Caco-2 (cell line): ENCODE results near the gene KIF6. TPM values are rescaled to one million over a fixed set of nuclear protein-coding genes. Genes with fewer than 3 reads are reported as not detected.

Experiments
- BruUV-seq: library from RNA; stranded (reverse); fragments of 400-500 nt; replicated peaks from 2 replicates; lab custom pipeline; 2021; lab: Mats Ljungman, UMichigan
- CTCF ChIA-PET: fragments of 300-600 bp; sonication (Branson Sonifier 250); formaldehyde crosslinking; loops from one replicate; lab custom pipeline; 2022; ENCODE audit warnings: antibody characterized with exemption; lab: Charles Lee
- POLR2A ChIA-PET: fragments of 300-600 bp; sonication (Branson Sonifier 250); formaldehyde crosslinking; loops from one replicate; lab custom pipeline; 2022; ENCODE audit warnings: antibody characterized with exemption; lab: Charles Lee
- DNase-seq, 2 experiments: peaks; one replicate each; pipeline versions ENCODE4 v3.0.0 to v3.0.0-alpha.2; 2020 to 2022
- H3K27me3 ChIP-seq: replicated peaks from 2 replicates; pipeline ENCODE4 v1.6.0; 2011; ENCODE audit warnings: low read length; ENCODE audit not compliant: control insufficient read depth, insufficient read depth
- H3K36me3 ChIP-seq: 2 replicates; pipeline ENCODE4 v1.5.1; 2011; ENCODE audit warnings: low read length; ENCODE audit not compliant: control insufficient read depth, insufficient read depth
- H3K4me1 ChIP-seq: fragments of 250-450 bp; sonication (Bioruptor Pico); 2 replicates; pipeline ENCODE4 v1.5.1; 2020; ENCODE audit warnings: mild to moderate bottlenecking
- H3K4me3 ChIP-seq: 2 replicates; pipeline ENCODE4 v1.5.1; 2011; ENCODE audit warnings: low read depth, mild to moderate bottlenecking, control low read depth, low read length
- H3K9me3 ChIP-seq: fragments of 250-450 bp; sonication (Bioruptor Pico); 2 replicates; pipeline ENCODE4 v1.5.1; 2020; ENCODE audit warnings: mild to moderate bottlenecking, moderate library complexity
- H3K27ac Mint-ChIP-seq: one replicate; pipeline ENCODE4 v1.8.0; 2022; ENCODE audit warnings: mixed read lengths; ENCODE audit not compliant: unreplicated experiment
- H3K27me3 Mint-ChIP-seq: one replicate; pipeline ENCODE4 v1.8.0; 2022; ENCODE audit warnings: mixed read lengths; ENCODE audit not compliant: insufficient read depth, unreplicated experiment
- H3K36me3 Mint-ChIP-seq: one replicate; pipeline ENCODE4 v1.8.0; 2022; ENCODE audit warnings: mild to moderate bottlenecking, mixed read lengths; ENCODE audit not compliant: insufficient read depth, unreplicated experiment
- H3K4me1 Mint-ChIP-seq: one replicate; pipeline ENCODE4 v1.8.0; 2022; ENCODE audit warnings: low read depth, mixed read lengths; ENCODE audit not compliant: unreplicated experiment
- H3K4me3 Mint-ChIP-seq: one replicate; pipeline ENCODE4 v1.8.0; 2022; ENCODE audit warnings: mild to moderate bottlenecking, moderate library complexity, mixed read lengths; ENCODE audit not compliant: unreplicated experiment
- H3K9me3 Mint-ChIP-seq: one replicate; pipeline ENCODE4 v1.8.0; 2022; ENCODE audit warnings: mixed read lengths; ENCODE audit not compliant: unreplicated experiment
- intact Hi-C: fragments of 100-400 bp; cut with micrococcal nuclease; formaldehyde crosslinking; loops from one replicate; pipeline ENCODE4 v1.10.0; 2022; ENCODE audit not compliant: unreplicated experiment
- total RNA-seq: library from RNA; stranded (reverse); gene quantifications from 2 replicates; pipeline ENCODE4 v1.2.3, GENCODE V29; 2022
- TF ChIP-seq, protein P1 (sequence below), 2 experiments: fragments of 200-600 bp in 1 of 2; IDR thresholded peaks; 1 replicate in 1 of 2; 2 replicates in 1 of 2; pipeline versions ENCODE4 v1.5.1 to v1.8.0; 2011 to 2022; ENCODE audit warnings: antibody characterized with exemption in 1 of 2, control low read depth in 1 of 2, inconsistent platforms in 1 of 2, low read depth in 1 of 2, low read length in 1 of 2, mild to moderate bottlenecking in 1 of 2, moderate library complexity in 1 of 2; ENCODE audit not compliant: insufficient read depth in 1 of 2, severe bottlenecking in 1 of 2, unreplicated experiment in 1 of 2

The KIF6 gene
- total RNA-seq, 1 experiment from 2014 or later: not detected

DNA sequence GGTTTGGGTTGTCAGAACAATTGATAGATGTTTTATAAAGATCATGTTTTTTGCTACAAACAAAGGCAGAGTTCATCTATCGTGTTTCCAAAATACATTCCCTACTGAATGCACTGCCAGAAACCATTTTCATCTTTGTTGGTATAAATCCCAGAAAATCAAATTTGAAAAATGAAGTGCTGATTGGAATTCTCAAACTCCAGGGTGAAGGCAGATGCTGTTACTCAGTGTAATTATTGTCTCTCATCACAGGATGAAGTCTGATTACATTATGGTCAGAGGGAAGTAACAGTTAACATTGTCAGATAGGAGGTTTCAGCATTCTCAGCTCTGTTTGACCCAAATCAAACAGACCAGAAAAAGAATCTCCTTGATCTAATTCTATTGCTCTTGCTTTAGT, 204.3 kb downstream of the KIF6 start:
- Histone ChIP-seq H3K9me3 (no peaks in the 10 kb centered on the region), H3K36me3 (no peaks in the 10 kb centered on the region), H3K27me3 (no peaks in the 10 kb centered on the region; the same call in 1 of the 2 replicates), H3K4me3 (no peak overlapping the region), H3K4me1 (no peaks in the 10 kb centered on the region)
- Mint-ChIP-seq H3K27ac (no peak overlapping the region), H3K4me3 (no peak overlapping the region), H3K9me3 (no peaks in the 10 kb centered on the region), H3K36me3 (no peaks in the 10 kb centered on the region), H3K4me1 (no peaks in the 10 kb centered on the region), H3K27me3 (peaks cover 7% of the 10 kb centered on the region)
- TF ChIP-seq, protein P1, sequence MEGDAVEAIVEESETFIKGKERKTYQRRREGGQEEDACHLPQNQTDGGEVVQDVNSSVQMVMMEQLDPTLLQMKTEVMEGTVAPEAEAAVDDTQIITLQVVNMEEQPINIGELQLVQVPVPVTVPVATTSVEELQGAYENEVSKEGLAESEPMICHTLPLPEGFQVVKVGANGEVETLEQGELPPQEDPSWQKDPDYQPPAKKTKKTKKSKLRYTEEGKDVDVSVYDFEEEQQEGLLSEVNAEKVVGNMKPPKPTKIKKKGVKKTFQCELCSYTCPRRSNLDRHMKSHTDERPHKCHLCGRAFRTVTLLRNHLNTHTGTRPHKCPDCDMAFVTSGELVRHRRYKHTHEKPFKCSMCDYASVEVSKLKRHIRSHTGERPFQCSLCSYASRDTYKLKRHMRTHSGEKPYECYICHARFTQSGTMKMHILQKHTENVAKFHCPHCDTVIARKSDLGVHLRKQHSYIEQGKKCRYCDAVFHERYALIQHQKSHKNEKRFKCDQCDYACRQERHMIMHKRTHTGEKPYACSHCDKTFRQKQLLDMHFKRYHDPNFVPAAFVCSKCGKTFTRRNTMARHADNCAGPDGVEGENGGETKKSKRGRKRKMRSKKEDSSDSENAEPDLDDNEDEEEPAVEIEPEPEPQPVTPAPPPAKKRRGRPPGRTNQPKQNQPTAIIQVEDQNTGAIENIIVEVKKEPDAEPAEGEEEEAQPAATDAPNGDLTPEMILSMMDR (IDR thresholded peaks at IDR 0.05; ENCODE audit: insufficient read depth in 1 of 2, low read depth in 1 of 2, low read length in 1 of 2, severe bottlenecking in 1 of 2, unreplicated experiment in 1 of 2): no peak
- intact Hi-C loops: no loop called here
- DNase-seq: no peak
- ChIA-PET CTCF (no interaction called here), POLR2A (no interaction called here)
- BruUV-seq: no TSS peak

DNA sequence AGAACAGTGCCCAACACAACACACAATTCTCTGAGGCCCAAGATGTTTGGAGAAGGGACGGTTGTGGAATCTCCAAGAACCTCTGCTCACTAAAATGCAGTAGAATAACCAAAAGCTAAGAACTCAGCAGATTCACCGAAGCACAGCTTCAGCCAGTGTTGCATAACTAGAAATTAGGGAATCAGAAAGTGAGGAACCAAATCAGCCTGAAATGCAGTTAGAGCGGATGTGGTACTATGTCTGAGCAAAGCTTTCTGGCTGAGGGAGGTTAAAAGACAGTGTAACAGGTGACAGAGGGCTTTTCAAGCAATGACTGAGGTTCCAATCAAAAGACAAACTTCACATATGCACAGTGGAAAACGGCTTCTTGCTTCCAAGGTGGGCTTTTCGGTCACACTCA, 204.8 kb downstream of the KIF6 start:
- TF ChIP-seq, protein P1 (IDR thresholded peaks at IDR 0.05; ENCODE audit: insufficient read depth in 1 of 2, low read depth in 1 of 2, low read length in 1 of 2, severe bottlenecking in 1 of 2, unreplicated experiment in 1 of 2): no peak
- H3K36me3 ChIP-seq: no peaks in the 10 kb centered on the region
- intact Hi-C loops: no loop called here
- Mint-ChIP-seq H3K4me3 (no peak overlapping the region), H3K27me3 (peaks cover 7% of the 10 kb centered on the region), H3K27ac (no peak overlapping the region), H3K9me3 (no peaks in the 10 kb centered on the region), H3K36me3 (no peaks in the 10 kb centered on the region), H3K4me1 (no peaks in the 10 kb centered on the region)
- DNase-seq: no peak
- BruUV-seq: no TSS peak
- H3K4me3 ChIP-seq: no peak overlapping the region
- no peaks in the 10 kb centered on the region for H3K4me1 ChIP-seq
- H3K9me3 ChIP-seq: no peaks in the 10 kb centered on the region
- CTCF ChIA-PET: no interaction called here
- H3K27me3 ChIP-seq: no peaks in the 10 kb centered on the region; the same call in 1 of the 2 replicates
- POLR2A ChIA-PET: no interaction called here

DNA sequence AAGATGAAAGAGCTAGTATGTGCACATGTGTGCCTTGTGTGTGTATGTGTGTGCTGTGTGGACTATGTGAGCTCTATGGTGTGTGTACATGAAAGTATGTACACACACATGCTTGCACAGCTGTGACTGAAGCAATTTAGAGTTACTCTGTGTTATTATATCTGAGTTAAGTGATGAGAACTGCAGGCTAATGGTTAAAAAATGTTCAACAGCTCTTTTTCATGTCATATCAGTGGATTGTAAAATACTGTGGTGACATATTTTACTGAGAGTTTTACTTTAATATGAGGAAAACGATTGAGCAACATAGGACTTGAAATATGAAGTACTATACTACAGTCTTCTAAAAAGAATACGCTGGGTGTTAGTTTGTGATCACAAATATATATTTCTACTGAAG, 207.0 kb downstream of the KIF6 start:
- intact Hi-C loops: loop anchor here (2.0 kb wide), 1 partner anchor 71 kb away; no protein-coding TSS in a partner anchor
- BruUV-seq: no TSS peak
- H3K4me1 Mint-ChIP-seq: no peaks in the 10 kb centered on the region
- no peak overlapping the region for H3K27ac Mint-ChIP-seq
- TF ChIP-seq, protein P1 (IDR thresholded peaks at IDR 0.05; ENCODE audit: insufficient read depth in 1 of 2, low read depth in 1 of 2, low read length in 1 of 2, severe bottlenecking in 1 of 2, unreplicated experiment in 1 of 2): no peak
- no peaks in the 10 kb centered on the region for H3K36me3 Mint-ChIP-seq
- H3K27me3 Mint-ChIP-seq: peaks cover 9% of the 10 kb centered on the region
- H3K9me3 ChIP-seq: no peaks in the 10 kb centered on the region
- CTCF ChIA-PET: no interaction called here
- H3K4me3 ChIP-seq: no peak overlapping the region
- no peaks in the 10 kb centered on the region for H3K36me3 ChIP-seq
- no peaks in the 10 kb centered on the region for H3K4me1 ChIP-seq
- no peaks in the 10 kb centered on the region; the same call in 1 of the 2 replicates for H3K27me3 ChIP-seq
- H3K4me3 Mint-ChIP-seq: no peak overlapping the region
- H3K9me3 Mint-ChIP-seq: no peaks in the 10 kb centered on the region
- POLR2A ChIA-PET: no interaction called here
- no peak for DNase-seq
